ENCODE data around the gene CRYGD.
"Not testable (repeated sequence)": the region's sequence is repeated elsewhere in the genome, so short reads cannot be mapped to it uniquely, and the experiment has no call there.

CRYGD gene

GRCh38 chr2:208129744-208130711 lies 5.7 kb upstream of the CRYGD start, which contains the start of gene CRYGC:
CRYGC (minus strand) TSS chr2:208129828; CDS start chr2:208129792, 36 bp downstream.
- DNase-seq (ENCODE audit: low read depth in 2 of 2), result no peak

DNA sequence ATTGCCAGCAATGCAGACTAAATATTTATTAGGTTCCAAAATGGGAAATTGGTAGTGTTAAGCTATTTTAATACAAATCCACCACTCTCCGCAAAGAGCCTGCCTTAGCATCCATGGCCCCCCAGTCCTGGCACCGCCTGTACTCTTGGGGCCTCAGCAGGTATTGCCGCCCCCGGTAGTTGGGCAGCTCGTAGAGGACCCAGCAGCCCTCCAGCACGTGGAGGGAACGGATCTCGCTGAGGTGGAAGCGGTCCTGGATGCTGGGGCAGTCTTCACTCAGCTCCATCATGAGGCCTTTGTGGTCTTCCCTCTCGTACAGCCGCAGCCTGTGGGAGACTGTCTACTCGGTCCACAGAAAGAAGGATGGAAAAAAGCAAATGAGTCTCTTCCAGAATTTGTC lies 3.8 kb upstream of the CRYGD start:
- no peak for DNase-seq (ENCODE audit: low read depth in 2 of 2)

GRCh38 chr2:208127090-208127489 lies 2.8 kb upstream of the CRYGD start:
- no peak for DNase-seq (ENCODE audit: low read depth in 2 of 2)

GRCh38 chr2:208125251-208125650 lies 927 bp upstream of the CRYGD start:
- DNase-seq (ENCODE audit: low read depth in 2 of 2), result no peak

DNA sequence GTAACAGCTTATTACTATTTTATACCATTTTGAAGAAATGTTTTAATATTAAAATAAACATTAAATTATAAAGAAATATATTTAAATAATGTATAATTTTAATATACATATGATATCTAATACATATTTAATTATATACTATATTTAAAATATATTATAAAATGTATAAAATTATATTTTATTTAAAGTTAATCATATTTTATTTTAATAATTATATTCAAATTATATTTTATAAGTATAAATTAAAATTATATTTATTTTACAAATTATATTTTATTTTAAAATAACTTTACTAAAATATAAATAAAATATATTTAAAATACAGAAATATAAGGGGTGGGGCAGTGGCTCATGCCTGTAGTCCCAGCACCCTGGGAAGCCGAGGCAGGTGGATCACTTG lies 2.1 kb downstream of the CRYGD start:
- DNase-seq (ENCODE audit: low read depth in 2 of 2), result no peak

GRCh38 chr2:208118918-208119317 lies 5.4 kb downstream of the CRYGD start:
- DNase-seq (ENCODE audit: low read depth in 2 of 2), result no peak

DNA sequence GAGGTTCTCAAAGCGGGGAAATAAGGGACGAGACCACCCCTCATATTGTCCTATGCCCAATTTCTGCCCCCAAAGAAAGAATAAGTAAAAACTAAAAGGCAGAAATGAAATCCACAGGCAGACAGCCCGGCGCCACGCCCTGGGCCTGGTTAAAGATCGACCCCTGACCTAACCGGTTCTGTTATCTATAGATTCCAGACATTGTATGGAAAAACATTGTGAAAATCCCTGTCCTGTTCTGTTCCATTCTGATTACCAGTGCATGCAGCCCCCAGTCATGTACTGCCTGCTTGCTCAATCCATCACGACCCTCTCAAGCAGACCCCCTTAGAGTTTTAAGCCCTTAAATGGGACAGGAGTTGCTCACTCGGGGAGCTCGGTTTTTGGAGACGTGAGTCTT lies 6.9 kb downstream of the CRYGD start:
- not testable (repeated sequence) for DNase-seq (ENCODE audit: low read depth in 2 of 2)

DNA sequence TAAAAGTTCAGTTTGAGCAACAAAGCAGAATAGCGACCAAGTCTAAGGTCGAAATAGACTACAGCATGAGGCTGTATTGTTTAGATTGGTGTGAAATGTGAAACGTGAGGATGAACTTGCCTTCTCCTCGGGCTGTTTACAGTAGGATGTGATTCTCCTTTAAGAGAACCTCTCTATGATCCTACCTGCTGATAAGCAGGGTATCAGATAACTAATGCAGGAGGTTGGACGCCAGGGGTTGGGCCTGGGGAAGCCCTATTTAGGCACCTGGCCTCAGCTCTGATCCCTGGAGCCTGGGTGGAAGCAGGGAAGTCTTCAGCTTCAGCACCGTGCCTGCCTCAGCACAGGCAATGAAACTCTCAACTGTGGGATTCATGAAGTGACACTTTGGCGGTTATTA lies 11.4 kb downstream of the CRYGD start:
- DNase-seq (ENCODE audit: low read depth in 2 of 2), result no peak

GRCh38 chr2:208112273-208112745 lies 12.0 kb downstream of the CRYGD start:
- DNase-seq (ENCODE audit: low read depth in 2 of 2), result not testable (repeated sequence)

DNA sequence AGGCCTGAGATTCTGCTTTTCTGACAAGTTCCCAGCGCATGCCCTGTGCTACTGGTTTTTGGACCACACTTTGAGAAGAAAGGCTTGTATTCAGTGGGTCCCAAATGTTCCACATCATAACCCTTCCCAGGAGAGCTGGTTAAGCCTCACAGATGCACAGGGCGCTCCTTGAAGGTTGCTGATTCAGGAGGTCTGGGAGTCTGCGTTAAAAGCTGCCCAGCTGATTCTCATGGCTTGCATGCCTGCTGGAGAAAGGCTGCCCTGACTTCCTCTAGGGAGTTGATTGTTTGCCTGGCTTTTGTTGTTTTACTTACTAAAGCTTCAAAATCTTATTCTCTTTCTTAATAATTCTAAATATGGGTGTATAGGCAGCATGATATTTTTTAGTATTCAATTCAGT lies 20.7 kb downstream of the CRYGD start:
- DNase-seq (ENCODE audit: low read depth in 2 of 2), result no peak

DNA sequence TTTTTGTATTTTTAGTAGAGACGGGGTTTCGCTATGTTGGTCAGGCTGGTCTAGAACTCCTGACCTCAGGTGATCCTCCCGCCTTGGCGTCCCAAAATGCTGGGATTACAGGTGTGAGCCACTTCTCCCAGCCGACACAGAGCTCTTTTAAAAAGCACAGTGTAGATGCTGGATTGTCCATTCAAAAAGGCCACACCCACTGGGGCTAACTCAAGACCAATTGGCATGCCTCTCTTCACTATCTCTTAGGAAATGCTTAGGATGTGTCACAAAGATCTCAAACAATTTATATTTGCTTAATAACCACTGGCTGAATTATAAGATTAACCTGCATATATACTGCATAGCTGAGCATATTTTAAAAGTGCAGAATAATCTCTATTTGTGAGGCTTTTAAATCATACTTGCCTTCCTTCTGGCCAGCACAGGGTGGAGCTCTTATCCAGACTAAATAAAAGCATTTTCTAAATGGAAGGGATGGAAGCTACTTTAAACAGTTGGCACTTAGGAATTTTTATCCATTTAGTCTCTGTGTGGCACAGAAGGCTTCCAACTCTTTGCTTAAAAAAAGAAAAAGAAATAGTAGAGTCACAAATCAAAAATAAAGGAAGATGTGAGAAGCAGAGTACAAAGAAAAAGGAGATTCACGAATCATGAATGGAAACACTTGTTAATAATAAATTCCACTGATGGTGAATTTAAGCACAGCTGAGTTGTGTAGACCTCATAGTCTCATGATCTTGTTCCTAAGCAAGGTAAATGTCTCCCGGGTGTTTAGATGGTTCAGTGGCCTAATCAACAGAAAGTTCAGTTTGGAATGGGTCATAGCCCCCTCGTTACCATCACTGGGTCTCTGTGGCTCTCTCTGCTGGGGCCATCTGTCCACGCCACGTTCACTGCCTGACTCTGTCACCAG lies 22.4 kb downstream of the CRYGD start:
- no peak for DNase-seq (ENCODE audit: low read depth in 2 of 2)

DNA sequence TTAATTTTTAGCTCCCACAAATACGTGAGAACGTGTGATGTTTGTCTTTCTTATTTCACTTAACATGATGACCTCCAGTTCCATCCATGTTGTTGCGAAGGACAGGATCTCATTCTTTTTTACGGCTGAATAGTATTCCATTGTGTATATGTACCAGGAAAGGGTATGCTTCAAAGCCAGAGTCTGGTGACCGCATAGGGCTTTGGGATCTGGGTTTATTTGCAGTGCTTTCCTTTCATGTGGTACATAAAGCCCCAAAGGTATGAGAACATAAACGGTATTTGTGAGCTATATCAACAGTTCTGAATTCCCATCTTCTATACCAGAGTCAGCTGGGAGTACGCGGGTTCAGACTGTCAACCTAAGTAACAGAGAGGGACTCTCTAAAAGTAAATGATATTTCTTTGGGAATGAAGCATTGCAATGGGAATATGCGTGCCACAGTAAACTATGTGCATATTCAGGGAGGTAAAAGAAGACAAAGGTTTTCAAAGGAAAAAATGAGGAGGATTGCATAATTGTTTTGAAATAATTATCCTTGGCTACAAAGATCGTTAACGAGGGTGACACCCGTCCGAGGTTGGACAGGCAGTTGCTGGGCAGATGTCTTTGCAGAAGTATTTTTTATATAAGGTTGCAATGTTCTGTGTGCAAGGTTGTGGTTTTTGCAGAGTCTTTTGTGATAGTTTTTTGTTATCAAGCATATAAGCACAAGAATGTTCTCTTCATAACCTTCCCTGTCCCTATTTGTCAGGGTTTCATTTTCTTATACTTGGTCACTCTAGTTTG lies 24.4 kb downstream of the CRYGD start:
- DNase-seq (ENCODE audit: low read depth in 2 of 2), result no peak

- not testable (repeated sequence) for DNase-seq (ENCODE audit: low read depth in 2 of 2)
These were observed 25.6 kb downstream of the CRYGD start for GRCh38 chr2:208098701-208099100.

- no peak for DNase-seq (ENCODE audit: low read depth in 2 of 2)
These were observed 26.1 kb downstream of the CRYGD start for GRCh38 chr2:208098267-208098666.

DNA sequence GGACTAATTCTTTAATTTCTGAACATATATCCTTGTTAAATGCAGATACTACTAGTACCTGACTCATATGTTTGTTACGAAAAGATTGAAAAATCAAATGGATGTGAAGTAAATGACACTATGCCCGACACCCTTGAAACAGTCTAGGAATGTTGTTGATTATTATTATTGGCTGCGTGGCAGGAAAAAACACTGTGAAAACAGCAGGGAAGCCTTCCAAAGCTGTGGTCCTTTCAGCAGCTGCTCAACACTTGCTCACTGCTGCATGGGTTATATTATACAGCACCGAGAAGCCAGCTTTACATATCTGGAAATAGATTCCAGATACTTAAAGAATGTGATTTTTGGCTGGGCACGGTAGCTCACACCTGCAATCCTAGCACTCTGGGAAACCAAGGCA lies 26.5 kb downstream of the CRYGD start:
- DNase-seq (ENCODE audit: low read depth in 2 of 2), result no peak

- no peak for DNase-seq (ENCODE audit: low read depth in 2 of 2)
These were observed 27.0 kb downstream of the CRYGD start for GRCh38 chr2:208097313-208097712.

DNA sequence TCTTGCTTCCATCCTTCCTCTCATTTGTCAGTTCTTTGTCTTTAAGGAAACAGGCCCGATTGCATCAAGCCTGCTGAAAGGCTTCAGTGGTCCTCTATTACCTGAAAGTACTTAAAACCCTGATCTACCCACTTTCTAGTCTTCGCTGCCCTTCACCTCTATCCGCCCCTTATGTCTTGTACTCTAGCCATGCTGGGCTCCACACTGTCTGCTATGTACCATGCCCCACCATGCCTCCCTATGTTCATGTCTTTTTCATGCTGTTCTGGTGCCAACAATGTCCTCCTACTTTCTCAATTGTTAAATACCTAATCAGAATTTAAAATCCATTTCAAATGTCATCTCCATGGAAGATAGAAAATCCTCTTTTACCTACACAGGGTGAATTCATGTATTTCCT lies 28.2 kb downstream of the CRYGD start:
- no peak for DNase-seq (ENCODE audit: low read depth in 2 of 2)

DNA sequence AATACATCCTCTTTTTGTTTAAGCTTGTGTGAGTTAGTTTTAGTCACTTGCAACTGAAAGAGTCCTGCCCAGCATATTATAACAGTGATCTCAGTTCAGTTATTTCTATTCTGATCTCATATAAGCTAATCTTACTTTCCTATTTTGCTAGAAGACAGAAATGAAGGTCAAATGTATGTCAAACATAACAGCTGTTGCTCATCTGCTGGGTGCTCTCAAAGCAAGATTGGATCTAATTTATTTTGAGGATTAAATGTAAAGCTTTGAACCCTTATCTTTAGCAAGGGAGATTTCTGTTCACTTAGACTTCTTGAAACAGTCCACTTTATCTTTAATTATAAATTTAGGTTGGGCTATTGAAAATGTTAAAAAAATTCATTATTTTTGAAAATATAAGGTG lies 31.2 kb downstream of the CRYGD start:
- no peak for DNase-seq (ENCODE audit: low read depth in 2 of 2)

DNA sequence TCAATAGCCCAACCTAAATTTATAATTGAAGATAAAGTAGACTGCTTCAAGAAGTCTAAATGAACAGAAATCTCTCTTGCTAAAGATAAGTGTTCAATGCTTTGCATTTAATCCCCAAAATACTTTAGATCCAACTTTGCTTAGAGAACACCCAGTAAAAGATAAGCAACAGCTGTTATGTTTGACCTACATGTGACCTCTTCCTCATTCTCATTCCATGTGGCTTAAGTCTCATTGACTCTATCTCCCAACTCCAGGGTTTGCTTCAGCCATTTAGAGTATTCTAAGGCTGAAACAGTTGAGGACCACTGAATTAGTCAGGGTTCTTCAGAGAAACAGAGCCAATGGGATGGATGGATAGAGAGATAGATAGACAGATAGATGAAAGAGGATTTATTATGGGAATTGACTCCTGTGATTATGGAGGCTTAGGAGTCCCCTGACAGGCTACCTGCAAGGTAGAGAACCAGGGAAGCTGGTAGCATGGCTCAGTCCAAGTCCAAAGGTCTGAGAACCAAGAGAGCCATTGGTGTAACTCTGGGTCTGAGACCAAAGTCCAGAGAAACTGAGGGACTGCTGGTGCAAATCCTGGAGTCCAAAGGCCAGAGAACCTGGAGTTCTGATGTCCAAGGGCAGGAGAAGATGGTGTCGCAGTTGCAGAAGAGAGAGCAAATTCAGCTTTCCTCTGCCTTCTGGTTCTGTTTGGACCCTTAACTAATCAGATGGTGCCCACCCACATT lies 32.1 kb downstream of the CRYGD start:
- no peak for DNase-seq (ENCODE audit: low read depth in 2 of 2)

DNA sequence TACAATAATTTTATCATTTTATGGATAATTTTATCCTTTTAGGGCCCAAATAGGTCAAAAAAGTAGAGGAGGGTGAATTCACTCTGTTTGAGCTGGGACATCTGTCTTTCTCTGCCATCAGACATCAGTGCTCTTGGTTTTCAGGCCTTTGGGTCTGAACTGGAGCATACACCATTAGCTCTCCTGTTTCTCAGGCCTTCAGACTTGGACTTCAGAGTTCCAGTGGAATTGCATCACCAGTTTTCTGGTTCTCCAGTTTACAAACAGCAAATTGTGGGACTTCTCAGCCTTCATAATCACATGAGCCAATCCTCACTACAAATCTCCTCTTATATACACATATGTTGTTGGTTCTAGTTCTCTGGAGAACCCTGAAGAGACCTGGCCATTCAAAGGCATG lies 33.9 kb downstream of the CRYGD start:
- DNase-seq (ENCODE audit: low read depth in 2 of 2), result no peak

DNA sequence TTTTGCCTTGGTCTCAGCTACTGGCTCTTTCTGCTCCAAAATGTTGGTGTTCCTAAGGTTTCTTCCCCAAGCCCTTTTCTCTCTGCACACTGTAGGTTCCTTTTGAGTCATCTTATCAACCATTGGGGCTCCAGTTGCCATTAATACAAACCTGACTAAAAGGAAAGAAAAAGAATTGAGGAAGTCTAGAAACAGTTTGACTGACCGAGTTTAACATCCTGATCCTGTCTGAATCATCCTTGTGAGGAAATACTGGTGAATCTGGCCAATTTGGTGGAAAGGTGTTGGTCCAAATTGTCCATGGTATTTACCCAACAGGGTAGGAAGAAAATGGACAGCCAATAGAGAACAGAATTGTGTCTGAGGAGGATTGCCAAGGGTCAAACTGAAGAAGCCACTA lies 38.3 kb downstream of the CRYGD start:
- no peak for DNase-seq (ENCODE audit: low read depth in 2 of 2)
